Measurements from ENCODE around the gene WRNIP1. TPM values are rescaled to one million over a fixed set of nuclear protein-coding genes. Genes with fewer than 3 reads are reported as not detected.

The WRNIP1 gene
- total and polyA plus RNA-seq, 9 of the 15 experiments (the other 6 are each of a cell fraction or from before 2014, with no cell fraction given), result 13.2 to 63.6 (median 48.6) TPM

DNA sequence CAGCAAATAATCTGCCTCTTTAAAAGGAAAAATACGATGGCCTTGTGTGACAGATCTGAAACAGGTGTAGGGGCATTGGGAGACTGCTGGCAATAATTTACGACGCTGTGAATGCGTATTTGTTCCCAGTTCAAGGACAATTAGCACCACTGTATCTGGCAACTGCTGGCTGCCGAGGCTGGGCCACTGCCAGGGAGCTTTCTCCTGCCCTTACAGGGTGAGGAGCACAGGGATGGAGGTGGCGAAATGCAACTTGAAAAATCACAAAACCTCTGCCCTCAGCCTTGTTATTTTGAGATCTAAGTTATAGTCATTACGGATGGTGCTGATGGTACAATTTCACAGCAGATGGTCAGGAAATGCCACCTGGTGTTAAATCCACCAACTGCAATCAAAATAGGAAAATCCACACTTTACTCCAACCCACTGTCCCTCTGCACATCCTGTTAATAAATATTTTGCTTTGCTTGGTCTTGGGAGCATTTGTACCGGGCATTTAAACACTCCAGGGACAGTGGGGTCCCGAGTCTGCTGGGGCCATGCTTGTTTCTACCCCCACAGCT is 20.9 kb upstream of the WRNIP1 start:
- Histone ChIP-seq H3K79me2 (ENCODE audit: control insufficient read depth, insufficient read depth, low read length) (no peaks in the 10 kb centered on the region), H3K9ac (ENCODE audit: insufficient read depth in 1 of 2, low read depth in 2 of 2, low read length in 2 of 2) (peak overlapping the region in 1 of 2 experiments; percentile 6; a peak in 1 of 4 replicates), H3K36me3 (ENCODE audit: control insufficient read depth, insufficient read depth, low read length) (no peaks in the 10 kb centered on the region), H3K27ac (ENCODE audit: extremely low read depth, low read depth, low read length) (no peak overlapping the region), H4K20me1 (replicated peaks; ENCODE audit: control insufficient read depth, insufficient read depth, low read length) (no peaks in the 10 kb centered on the region), H3K4me3 (no peak overlapping the region), H3K9me3 (replicated peaks; ENCODE audit: control insufficient read depth, insufficient read depth, low read depth, low read length) (no peaks in the 10 kb centered on the region), H3K9me1 (ENCODE audit: control insufficient read depth, insufficient read depth, low read length) (no peaks in the 10 kb centered on the region), H3K4me1 (replicated peaks in 1 of 2; ENCODE audit: control insufficient read depth in 2 of 2, insufficient read depth in 2 of 2, low read length in 2 of 2) (peaks cover 5 to 6% of the 10 kb centered on the region in 2 experiments; a peak in 3 of 5 replicates), H3K4me2 (ENCODE audit: insufficient read depth, low read length) (no peak overlapping the region), H2AFZ (ENCODE audit: low read depth, low read length) (peak overlapping the region; percentile 54), H3K27me3 (ENCODE audit: control insufficient read depth in 2 of 2, insufficient read depth in 2 of 2, low read length in 2 of 2) (no peaks in the 10 kb centered on the region)
- BruUV-seq (replicated peaks), result no TSS peak
- TF ChIP-seq RAD21 (CRISPR knock-in tag; conservative IDR thresholded peaks at IDR 0.05 in 1 of 2, IDR thresholded peaks at IDR 0.05 in 1 of 2) (peak in 1 of 2 experiments; percentile 52; a peak in 2 of 4 replicates), ZNF584 (CRISPR knock-in tag; IDR thresholded peaks at IDR 0.05; ENCODE audit: low read depth) (no peak), MBD1 (CRISPR knock-in tag; IDR thresholded peaks at IDR 0.05) (0 out of 2 replicates have a peak, but pooled peaks have one; percentile 47), NCOA1 (IDR thresholded peaks at IDR 0.05; ENCODE audit: low read depth) (no peak), NR1H2 (CRISPR knock-in tag; IDR thresholded peaks at IDR 0.05) (no peak)
- TF ChIP-seq, protein P1, sequence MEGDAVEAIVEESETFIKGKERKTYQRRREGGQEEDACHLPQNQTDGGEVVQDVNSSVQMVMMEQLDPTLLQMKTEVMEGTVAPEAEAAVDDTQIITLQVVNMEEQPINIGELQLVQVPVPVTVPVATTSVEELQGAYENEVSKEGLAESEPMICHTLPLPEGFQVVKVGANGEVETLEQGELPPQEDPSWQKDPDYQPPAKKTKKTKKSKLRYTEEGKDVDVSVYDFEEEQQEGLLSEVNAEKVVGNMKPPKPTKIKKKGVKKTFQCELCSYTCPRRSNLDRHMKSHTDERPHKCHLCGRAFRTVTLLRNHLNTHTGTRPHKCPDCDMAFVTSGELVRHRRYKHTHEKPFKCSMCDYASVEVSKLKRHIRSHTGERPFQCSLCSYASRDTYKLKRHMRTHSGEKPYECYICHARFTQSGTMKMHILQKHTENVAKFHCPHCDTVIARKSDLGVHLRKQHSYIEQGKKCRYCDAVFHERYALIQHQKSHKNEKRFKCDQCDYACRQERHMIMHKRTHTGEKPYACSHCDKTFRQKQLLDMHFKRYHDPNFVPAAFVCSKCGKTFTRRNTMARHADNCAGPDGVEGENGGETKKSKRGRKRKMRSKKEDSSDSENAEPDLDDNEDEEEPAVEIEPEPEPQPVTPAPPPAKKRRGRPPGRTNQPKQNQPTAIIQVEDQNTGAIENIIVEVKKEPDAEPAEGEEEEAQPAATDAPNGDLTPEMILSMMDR (IDR thresholded peaks at IDR 0.05 in 2 of 3, conservative IDR thresholded peaks at IDR 0.05 in 1 of 3; ENCODE audit: insufficient read depth in 2 of 3, low read depth in 1 of 3, low read length in 3 of 3), result peak; percentile 26 to 47 (median 40); a peak in 3 of 6 replicates
- TF ChIP-seq, protein P2, sequence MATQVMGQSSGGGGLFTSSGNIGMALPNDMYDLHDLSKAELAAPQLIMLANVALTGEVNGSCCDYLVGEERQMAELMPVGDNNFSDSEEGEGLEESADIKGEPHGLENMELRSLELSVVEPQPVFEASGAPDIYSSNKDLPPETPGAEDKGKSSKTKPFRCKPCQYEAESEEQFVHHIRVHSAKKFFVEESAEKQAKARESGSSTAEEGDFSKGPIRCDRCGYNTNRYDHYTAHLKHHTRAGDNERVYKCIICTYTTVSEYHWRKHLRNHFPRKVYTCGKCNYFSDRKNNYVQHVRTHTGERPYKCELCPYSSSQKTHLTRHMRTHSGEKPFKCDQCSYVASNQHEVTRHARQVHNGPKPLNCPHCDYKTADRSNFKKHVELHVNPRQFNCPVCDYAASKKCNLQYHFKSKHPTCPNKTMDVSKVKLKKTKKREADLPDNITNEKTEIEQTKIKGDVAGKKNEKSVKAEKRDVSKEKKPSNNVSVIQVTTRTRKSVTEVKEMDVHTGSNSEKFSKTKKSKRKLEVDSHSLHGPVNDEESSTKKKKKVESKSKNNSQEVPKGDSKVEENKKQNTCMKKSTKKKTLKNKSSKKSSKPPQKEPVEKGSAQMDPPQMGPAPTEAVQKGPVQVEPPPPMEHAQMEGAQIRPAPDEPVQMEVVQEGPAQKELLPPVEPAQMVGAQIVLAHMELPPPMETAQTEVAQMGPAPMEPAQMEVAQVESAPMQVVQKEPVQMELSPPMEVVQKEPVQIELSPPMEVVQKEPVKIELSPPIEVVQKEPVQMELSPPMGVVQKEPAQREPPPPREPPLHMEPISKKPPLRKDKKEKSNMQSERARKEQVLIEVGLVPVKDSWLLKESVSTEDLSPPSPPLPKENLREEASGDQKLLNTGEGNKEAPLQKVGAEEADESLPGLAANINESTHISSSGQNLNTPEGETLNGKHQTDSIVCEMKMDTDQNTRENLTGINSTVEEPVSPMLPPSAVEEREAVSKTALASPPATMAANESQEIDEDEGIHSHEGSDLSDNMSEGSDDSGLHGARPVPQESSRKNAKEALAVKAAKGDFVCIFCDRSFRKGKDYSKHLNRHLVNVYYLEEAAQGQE (IDR thresholded peaks at IDR 0.05; ENCODE audit: borderline replicate concordance), result peak; percentile 18; the same call in 1 of the 2 replicates
- TF ChIP-seq, protein P2 (CRISPR knock-in tag; IDR thresholded peaks at IDR 0.05; ENCODE audit: low read depth), result no peak
- WGBS (ENCODE audit: insufficient coverage, low coverage, missing lambda C conversion rate), result 47% methylated on average over 9 of the region's 9 CpGs
- FAIRE-seq (no peak), DNase-seq (ENCODE audit: extremely low read depth in 1 of 4, low spot score in 3 of 4) (no peak), ATAC-seq (peak; percentile 26; the same call in 2 of the 3 replicates)
- ChIA-PET POLR2A (no interaction called here), CTCF (ENCODE audit: low intra/inter-chr PET ratio) (no interaction called here)
- in situ Hi-C loops (cut with MboI) (no loop called here), intact Hi-C loops (cut with micrococcal nuclease) (loop anchor here (5.0 kb wide), 1 partner anchor 1147 kb away; no protein-coding TSS in a partner anchor)
